LNCAP (cell line): ENCODE data around the gene GMDS.

Source experiments
- CTCF ChIP-seq: fragments of 450-650 bp; IDR thresholded peaks from 2 replicates; pipeline ENCODE4 v1.5.1; 2017; ENCODE audit warnings: mild to moderate bottlenecking

The GMDS gene

GRCh38 chr6:2034256-2034655, 211.1 kb downstream of the GMDS start:
- TF ChIP-seq CTCF, result no peak

GRCh38 chr6:2033544-2033943, 211.9 kb downstream of the GMDS start:
- TF ChIP-seq CTCF, result no peak

GRCh38 chr6:2030682-2031244, 214.6 kb downstream of the GMDS start:
- TF ChIP-seq CTCF, result no peak

- TF ChIP-seq CTCF, result no peak
Measured at GRCh38 chr6:2029952-2030351, 215.5 kb downstream of the GMDS start.

GRCh38 chr6:2029130-2029794, 216.1 kb downstream of the GMDS start:
- TF ChIP-seq CTCF, result no peak

- no peak for TF ChIP-seq CTCF
Measured at GRCh38 chr6:2028457-2029038, 216.9 kb downstream of the GMDS start.

GRCh38 chr6:2026133-2026532, 219.3 kb downstream of the GMDS start:
- TF ChIP-seq CTCF, result no peak
